Retinal pigment epithelial cell (primary cell): ENCODE data around the gene CACFD1.

Experiments used
- DNase-seq: peaks from one replicate; pipeline ENCODE4 v3.0.0-alpha.2; 2010; ENCODE audit warnings: low read depth
- H3K4me3 ChIP-seq: 2 replicates; pipeline ENCODE4 v1.5.1; 2011; ENCODE audit warnings: mild to moderate bottlenecking, low read length, control low read depth, moderate library complexity
- TF ChIP-seq, protein P1 (sequence below): conservative IDR thresholded peaks from 2 replicates; pipeline ENCODE4 v1.5.1; 2011; ENCODE audit warnings: low read depth, low read length, control low read depth, inconsistent platforms

The CACFD1 gene

GRCh38 chr9:133471551-133472276 lies 11.9 kb downstream of the CACFD1 start:
- no peak overlapping the region for H3K4me3 ChIP-seq
- TF ChIP-seq, protein P1, sequence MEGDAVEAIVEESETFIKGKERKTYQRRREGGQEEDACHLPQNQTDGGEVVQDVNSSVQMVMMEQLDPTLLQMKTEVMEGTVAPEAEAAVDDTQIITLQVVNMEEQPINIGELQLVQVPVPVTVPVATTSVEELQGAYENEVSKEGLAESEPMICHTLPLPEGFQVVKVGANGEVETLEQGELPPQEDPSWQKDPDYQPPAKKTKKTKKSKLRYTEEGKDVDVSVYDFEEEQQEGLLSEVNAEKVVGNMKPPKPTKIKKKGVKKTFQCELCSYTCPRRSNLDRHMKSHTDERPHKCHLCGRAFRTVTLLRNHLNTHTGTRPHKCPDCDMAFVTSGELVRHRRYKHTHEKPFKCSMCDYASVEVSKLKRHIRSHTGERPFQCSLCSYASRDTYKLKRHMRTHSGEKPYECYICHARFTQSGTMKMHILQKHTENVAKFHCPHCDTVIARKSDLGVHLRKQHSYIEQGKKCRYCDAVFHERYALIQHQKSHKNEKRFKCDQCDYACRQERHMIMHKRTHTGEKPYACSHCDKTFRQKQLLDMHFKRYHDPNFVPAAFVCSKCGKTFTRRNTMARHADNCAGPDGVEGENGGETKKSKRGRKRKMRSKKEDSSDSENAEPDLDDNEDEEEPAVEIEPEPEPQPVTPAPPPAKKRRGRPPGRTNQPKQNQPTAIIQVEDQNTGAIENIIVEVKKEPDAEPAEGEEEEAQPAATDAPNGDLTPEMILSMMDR, result no peak
- no peak for DNase-seq

DNA sequence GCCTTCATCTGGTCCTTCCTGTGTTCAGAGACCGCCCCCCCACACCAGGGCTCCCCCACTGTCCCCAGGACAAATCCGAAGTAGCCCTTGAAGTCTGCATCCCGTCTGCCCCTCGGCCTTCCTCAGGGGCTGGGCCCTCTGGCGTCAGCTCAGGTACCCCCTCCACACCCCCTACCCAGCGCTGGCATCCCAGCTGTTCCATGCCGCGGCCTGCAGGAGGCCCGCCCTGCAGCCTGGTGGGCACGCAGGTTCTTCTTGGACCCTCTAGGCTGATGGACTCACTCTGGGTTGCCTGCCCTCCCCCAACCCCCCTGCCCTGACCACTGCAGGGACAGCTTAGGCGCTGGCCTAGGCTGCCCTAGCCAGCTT lies 12.5 kb downstream of the CACFD1 start:
- TF ChIP-seq, protein P1, result no peak
- no peak for DNase-seq
- no peak overlapping the region for H3K4me3 ChIP-seq

GRCh38 chr9:133472753-133473378 lies 13.1 kb downstream of the CACFD1 start:
- TF ChIP-seq, protein P1, result no peak
- H3K4me3 ChIP-seq, result no peak overlapping the region
- DNase-seq, result no peak

GRCh38 chr9:133473743-133474142 lies 14.0 kb downstream of the CACFD1 start:
- TF ChIP-seq, protein P1, result no peak
- no peak overlapping the region for H3K4me3 ChIP-seq

GRCh38 chr9:133474215-133474614 lies 14.4 kb downstream of the CACFD1 start:
- TF ChIP-seq, protein P1, result no peak

More at GRCh38 chr9:133473743-133474142, 14.0 kb downstream of the CACFD1 start:
- no peak for DNase-seq

DNA sequence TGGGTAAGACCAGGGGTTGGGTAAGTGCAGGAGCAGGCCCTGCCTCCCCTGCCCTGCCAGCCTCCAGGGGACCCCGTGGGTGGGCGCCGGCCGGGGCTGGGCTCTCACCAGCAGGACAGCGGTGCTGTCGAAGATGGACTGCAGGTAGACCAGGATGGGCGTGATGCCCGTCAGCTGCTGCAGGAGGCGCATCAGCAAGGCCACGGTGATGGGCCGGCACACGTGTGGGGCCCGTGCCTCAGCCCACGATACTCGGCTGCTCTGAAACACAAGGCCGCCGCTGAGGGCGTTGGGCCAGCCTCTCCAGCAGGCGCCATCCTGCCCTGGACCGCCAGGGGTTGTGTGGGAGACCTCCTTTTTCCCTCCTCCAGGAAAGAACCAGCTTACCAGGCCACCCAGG lies 15.1 kb downstream of the CACFD1 start:
- TF ChIP-seq, protein P1, result no peak
- H3K4me3 ChIP-seq, result no peak overlapping the region
- DNase-seq, result no peak

More at GRCh38 chr9:133474215-133474614, 14.4 kb downstream of the CACFD1 start:
- no peak overlapping the region for H3K4me3 ChIP-seq
- DNase-seq, result no peak
